HG03045 (cell line): ENCODE data around the gene MKRN2.

Source experiments
- ATAC-seq: cut with Tn5 transposase; IDR thresholded peaks from one replicate; pipeline ENCODE4 v1.9.1; 2021; ENCODE audit warnings: mild to moderate bottlenecking, moderate library complexity; ENCODE audit not compliant: unreplicated experiment

MKRN2 gene

GRCh38 chr3:12553921-12554391, 2.9 kb upstream of the MKRN2 start:
- ATAC-seq, result no peak

- ATAC-seq, result no peak
Measured at GRCh38 chr3:12556314-12556689, 585 bp upstream of the MKRN2 start.

DNA sequence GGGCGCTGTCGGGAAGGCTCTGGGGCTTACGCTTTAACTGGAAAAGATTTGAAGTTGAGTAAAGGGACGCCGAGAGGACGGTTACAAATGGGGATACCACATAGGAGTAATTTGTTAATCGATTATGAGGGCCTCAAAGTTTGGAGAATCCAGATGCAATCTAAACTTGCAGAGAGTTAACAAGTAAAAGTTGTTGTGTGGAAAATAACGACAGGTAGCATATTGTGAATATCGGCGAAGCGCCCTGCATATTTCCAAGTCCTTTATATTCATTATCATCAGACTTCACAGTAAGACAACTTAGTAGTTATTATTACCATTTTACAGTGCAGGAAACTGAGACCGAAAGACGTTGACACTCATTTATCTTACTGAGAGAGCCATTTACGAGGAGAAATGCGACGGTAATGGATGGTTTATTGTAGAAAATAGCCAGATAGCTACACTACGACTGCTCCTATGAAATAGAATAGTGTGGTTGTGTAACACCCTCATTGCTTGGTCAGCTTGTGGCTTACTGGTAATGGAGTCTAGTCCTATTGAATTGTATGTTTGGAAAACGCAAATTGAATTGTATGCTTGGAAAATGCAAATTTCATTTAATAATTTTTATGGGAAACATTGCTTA, 700 bp downstream of the MKRN2 start:
- no peak for ATAC-seq

- no peak for ATAC-seq
Measured at GRCh38 chr3:12558706-12559105, 1.8 kb downstream of the MKRN2 start.

DNA sequence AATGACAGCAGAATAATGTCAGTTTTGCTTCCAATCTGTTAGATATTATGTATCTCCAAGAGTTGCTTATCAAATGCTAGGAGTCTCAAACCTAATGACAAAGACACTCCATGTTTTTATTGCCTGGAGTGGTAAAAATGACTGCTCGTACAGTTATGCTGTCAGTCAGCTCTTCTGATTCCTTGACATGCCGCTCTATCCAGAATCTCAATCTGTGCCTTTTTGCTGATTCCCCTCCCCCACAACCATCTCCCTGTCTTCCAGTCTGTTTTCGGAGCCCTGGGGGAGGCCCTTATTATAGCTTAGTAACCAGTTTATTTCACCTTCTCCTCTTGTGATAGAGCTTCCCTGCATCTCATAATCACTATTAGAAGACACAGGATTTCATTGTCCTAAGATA, 2.6 kb downstream of the MKRN2 start:
- ATAC-seq, result no peak

GRCh38 chr3:12560505-12561190, 3.8 kb downstream of the MKRN2 start:
- ATAC-seq, result peak; percentile 39

DNA sequence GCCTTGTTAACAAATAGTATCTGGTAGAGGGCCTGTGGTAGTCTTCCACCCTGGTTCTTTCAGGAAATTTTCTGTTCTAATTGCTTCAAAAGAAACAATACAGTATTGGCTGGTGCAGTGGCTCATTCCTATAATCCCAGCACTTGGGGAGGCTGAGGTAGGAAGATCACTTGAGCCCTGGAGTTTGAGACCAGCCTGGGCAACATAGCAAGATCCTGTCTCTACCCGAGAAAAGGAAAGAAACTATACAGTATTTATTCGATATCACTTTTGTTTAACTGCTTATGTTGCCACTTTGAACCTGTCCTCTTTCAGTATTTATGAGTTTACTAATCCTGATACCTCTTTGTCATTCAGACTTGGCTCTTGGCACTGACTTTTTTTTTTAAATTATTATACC, 4.5 kb downstream of the MKRN2 start:
- no peak for ATAC-seq

DNA sequence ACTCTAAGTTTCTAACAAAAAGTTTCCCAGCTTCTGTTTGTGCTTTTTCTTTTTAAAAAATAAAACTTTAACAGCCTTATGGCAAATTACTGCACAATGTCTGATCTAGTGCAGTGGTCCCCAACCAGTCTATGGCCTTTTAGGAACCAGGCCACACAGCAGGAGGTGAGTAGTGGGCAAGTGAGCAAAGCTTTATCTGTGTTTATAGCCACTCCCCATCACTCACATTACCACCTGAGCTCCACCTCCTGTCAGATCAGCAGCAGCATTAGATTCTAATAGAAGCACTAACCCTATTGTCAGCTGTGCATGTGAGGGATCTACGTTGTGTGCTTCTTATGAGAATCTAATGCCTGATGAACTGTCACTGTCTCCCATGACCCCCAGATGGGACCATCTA, 5.6 kb downstream of the MKRN2 start:
- ATAC-seq, result no peak

GRCh38 chr3:12566976-12567375, 10.1 kb downstream of the MKRN2 start:
- no peak for ATAC-seq

DNA sequence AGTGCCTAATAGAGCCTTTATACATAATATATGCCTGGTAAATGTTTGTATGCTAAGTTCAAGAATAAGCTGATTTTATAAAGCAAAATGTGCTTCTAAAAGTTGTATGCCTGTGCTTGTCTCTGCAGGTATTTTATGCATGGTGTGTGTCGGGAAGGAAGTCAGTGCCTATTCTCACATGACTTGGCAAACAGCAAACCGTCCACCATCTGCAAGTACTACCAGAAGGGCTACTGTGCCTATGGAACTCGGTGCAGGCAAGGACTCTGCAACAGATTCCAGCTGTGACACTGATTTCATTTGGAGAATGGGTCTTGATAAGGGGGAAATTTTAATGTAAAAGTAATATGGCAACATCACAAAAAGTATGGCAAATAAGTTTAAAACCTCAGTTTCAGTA, 11.9 kb downstream of the MKRN2 start:
- no peak for ATAC-seq

GRCh38 chr3:12569836-12570235, 12.9 kb downstream of the MKRN2 start:
- no peak for ATAC-seq

DNA sequence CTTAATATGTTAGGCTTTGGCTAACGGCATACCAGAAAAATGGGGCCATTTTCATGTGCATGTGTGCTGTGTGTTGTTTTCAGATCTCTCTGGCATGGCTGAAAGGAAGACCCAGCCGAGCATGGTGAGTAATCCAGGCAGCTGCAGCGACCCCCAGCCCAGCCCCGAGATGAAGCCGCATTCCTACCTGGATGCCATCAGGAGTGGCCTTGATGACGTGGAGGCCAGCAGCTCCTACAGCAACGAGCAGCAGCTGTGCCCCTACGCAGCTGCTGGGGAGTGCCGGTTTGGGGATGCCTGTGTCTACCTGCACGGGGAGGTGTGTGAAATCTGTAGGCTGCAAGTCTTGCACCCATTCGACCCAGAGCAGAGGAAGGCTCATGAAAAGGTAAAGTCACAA, 15.1 kb downstream of the MKRN2 start:
- ATAC-seq, result no peak

DNA sequence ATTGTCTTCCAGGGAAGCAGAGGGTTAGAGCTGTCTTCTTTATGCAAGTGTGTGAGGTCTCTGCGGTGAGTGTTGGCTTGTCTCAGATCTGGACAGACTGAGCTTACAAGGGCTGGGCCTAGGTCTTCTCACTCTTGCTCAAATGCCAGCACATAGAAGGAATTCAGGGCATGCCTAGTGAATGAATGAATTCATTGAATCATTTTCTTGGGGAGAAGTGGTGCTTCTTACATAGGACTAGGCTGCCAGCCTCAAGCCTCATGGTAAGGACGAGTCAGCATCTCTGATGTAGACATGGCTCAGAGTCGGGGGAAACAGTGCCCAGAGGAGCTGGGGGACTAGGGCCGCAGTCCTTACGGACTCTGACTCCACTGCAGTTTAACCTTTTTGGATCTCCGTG, 17.2 kb downstream of the MKRN2 start:
- no peak for ATAC-seq

DNA sequence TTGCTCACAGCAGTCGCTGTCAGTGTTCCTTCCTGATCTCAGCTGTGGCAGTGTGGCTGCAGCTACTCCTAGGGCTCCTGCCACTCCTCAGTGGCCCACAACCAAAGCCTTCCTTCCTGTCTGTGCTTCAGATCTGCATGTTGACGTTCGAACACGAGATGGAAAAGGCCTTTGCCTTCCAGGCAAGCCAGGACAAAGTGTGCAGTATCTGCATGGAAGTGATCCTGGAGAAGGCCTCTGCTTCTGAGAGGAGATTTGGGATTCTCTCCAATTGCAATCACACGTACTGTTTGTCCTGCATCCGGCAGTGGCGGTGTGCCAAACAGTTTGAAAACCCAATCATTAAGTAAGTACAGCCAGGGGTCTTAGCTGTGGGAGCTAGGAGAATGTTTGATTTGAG, 17.8 kb downstream of the MKRN2 start:
- no peak for ATAC-seq

- ATAC-seq, result no peak
Measured at GRCh38 chr3:12577379-12577778, 20.5 kb downstream of the MKRN2 start.

- no peak for ATAC-seq
Measured at GRCh38 chr3:12578742-12579141, 21.9 kb downstream of the MKRN2 start.

- ATAC-seq, result no peak
Measured at GRCh38 chr3:12579456-12579855, 22.6 kb downstream of the MKRN2 start.

DNA sequence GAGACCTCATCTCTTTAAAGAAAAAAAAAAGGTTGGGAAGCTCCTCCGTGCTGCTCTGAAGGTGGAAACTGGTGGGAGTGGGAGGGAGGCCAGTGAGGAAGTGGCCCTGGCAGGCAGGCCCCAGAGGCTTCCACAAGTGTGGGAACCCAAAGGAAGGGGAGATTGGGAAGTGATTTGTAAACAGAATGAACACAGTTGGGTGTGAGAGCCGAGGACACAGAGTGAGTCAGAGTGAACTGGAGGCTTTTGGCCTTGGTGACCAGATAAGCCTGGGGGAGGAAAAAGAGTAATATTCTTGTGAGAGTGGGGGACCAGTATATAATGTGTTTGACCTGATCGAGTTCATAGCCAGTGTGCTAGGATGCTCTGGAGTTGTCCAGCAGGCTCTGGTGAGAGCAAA, 23.0 kb downstream of the MKRN2 start:
- ATAC-seq, result no peak

DNA sequence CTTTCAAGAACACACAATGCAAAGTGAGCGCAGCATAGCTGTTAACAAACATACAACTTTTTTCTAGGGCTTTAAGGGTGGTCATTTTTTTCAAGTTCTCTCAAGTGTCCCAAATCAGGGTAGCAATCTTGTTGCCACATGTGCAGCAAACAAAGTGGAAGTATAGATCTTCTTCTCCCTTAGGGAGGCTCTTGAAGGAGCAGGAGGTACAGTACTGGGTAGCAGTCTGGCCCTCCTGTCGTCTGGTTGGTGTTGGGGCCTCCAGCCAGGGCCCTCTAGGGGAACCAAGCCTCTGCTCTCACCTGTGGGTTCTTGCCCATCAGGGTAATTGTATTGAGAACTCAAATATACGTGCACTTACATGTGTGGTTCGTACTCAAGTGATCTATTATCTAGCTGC, 25.8 kb downstream of the MKRN2 start:
- ATAC-seq, result no peak

GRCh38 chr3:12583280-12583679, 26.4 kb downstream of the MKRN2 start:
- ATAC-seq, result no peak

DNA sequence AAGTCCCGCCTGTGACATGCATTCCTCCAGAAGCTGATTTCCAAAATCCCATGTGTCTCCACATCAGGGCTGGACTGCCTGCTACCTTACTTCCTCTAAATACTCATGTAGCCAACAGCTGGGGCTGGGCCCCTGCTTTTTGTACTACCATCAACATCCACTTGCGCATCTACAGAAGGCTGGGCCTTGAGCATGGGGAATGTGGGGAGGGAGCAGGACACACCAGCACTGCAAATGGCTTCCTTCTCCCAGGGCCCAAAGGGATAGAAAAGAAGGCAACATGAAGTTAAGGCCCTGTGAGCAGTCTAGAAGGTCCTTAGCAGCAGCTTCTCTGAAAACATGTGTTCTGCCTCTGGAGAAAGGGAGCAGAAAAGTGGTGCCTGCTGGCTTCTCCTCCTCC, 27.2 kb downstream of the MKRN2 start:
- ATAC-seq, result no peak

DNA sequence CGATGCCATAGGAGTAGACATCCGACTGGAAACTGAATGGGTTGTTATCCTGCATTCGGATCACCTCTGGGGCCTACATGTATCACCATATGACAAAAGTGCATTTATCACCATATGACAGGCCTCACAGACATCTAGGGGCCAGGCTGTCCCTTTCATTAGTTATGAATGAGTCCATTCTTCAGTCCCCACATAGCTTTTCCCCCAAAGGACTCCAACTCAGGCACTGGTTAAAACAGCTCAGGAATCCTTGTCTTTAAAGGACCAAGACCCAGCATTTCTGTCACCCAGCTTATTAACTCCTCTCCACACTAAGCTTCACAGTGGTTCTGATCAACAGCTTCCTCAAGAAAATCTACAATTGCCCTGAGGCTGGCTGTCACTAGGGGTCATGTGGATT, 28.3 kb downstream of the MKRN2 start:
- ATAC-seq, result no peak

DNA sequence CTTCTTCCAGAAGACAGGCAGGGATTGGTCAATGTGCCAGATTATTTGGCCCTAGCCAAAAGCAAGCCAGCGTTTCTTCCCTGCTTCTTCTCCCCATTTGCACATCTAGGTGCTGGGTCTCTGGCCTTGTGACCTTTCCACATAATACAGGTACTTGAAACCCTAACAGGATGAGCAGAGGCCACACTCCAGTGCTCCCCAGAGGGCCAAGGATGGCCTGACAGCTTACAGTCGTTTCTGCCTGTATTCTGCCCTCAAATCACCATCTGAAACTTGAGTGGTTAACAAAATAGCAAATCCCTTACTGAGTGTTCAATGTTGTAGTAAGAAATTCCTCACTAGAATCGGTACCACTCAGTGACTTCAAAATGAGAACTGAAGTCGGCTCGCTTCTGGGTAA, 29.1 kb downstream of the MKRN2 start:
- ATAC-seq, result no peak
